SW480 (cell line): ENCODE results near the gene MRM2.
A peak's percentile ranks its signal among the peaks of the same experiment; 100 is the strongest.
"Not testable (repeated sequence)": the region's sequence is repeated elsewhere in the genome, so short reads cannot be mapped to it uniquely, and the experiment has no call there.

ENCODE experiments used
- DNase-seq: peaks from one replicate; pipeline ENCODE4 v3.0.0-alpha.2; 2016; ENCODE audit warnings: low spot score

The MRM2 gene

DNA sequence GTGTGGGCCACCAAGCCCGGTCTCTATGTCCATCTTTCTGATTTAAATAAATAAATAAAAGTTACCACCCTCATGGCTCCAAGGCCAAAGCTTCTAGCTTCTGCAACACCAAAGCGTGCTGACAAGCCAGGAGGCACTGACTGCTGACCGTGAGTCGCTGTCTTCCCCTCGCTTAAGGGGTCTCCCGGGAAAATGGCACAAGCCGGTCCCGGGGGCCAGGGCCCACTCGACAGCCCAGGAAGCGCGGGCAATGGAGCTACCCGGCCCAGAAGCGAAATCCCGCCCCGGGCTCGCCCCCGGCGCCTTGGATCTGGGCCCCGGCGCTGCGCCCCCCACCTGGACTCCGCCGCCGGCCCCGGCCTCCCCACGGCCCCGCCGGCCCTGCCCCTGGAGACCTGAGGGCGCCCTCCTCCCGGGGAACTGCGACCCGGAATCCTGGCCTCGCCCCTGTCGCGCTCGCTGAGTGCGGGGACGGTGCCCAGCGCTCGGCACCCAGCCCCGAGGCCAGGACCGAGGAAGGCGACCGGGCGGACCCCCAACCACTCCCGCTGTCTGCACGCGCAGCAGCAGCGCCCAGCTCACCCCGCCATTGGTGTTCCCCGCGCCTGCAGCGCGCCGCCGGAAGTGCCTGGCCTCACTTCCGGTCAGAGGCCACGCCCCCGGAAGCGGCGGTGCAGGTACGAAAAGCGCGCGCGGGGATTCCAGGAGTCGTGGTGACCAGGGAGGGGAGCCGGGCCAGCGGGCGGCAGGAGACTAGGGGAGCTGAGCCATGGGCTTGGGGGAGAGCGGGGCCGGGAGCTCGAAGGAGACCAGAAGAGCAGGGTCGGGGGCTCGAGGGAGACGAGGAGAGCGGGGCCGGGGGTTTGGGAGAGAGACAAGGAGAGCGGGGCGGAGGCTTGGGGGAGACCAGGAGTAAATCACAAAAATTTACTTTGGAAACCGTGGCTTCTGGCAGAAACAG lies at the start of gene MRM2, which contains the start of gene NUDT1:
TSS of gene MRM2 (minus strand) at position 626 of the 961 bp plus-strand sequence. CDS start at position 590, 36 bp downstream.
TSS of gene NUDT1 (plus strand) at position 647 of the 961 bp plus-strand sequence. CDS start 2,349 bp downstream, outside the sequence.
- DNase-seq: peak; percentile 88

DNA sequence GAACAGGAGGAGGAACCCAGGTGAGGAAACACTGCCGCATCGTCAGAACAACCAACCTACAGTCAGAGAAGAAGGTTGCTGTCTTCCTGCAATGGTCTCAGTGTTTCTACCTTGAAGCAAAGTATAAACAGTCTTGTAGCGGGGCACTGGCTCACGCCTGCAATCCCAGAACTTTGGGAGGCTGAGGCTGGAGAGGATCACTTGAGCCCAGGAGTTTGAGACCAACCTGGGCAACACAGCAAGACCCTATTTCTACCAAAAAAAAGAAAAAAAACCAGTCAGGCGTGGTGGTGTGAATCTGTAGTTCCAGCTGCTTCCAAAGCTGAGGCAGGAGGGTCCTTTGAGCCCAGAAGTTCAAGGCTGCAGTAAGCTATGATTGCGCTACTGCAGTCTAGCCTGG lies 48.9 kb upstream of the MRM2 start:
- DNase-seq: no peak

GRCh38 chr7:2289621-2290020 lies 47.6 kb upstream of the MRM2 start:
- DNase-seq: no peak

- no peak for DNase-seq
Measured at GRCh38 chr7:2289111-2289586, 47.1 kb upstream of the MRM2 start.

DNA sequence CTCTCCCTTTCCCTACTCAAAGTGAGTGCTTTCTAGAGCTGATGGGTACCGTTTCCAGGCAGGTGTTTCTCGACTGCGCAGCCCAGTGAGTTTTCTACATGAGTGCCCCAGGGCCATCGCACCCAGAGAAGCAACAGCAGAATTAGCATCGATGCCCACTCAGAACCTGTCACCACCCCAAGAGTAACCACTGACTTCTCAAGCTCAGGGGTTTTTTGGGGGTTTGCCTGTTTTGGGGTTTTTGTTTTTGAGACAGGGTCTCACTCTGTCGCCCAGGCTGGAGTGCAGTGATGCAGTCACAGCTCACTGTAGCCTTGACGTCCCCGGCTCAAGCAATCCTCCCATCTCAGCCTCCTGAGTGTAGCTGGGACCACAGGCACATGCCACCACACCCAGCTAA lies 46.5 kb upstream of the MRM2 start:
- no peak for DNase-seq

DNA sequence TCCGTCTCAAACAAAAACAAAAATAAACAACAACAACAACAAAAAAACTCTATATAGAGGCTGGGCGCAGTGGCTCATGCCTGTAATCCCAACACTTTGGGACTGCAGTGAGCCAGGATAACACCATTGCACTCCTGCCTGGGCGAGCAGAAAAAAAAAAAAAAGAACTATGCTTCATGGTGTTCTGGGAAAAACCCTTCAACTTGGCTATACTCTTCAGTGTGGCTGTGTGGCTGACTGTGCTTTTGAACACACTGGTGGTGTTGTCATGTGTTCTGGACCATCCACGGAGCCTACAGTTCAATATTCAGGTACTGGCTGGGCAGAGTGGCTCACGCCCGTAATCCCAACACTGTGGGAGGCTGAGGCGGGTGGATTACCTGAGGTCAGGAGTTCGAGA lies 45.7 kb upstream of the MRM2 start:
- DNase-seq: no peak

- DNase-seq: no peak
Measured at GRCh38 chr7:2283074-2283473, 41.1 kb upstream of the MRM2 start.

DNA sequence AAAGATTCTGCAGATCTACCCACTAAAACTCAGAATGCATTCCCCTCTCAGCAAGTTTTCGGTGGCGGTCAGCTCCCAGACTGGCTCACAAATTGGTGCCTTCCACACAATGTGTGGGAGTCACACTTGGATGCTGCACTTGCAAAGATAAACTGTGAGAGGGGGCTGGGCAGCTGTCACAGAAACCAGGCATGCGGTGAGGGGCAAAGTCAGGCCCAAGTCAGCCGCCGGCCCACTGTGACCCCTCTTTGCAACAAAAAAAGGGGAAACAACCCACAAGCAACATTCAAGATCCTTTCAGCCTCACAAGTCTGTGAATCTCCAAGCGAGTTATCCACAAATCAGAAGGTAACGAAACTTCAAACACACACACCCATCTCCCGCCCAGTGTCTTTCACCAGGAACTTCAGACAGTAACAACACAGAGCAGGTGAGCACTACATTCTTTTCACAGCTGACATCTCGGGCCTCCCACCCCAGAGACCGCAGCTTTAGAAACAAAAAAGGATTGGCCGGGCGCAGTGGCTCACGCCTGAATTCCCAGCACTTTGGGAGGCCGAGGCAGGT lies 40.3 kb upstream of the MRM2 start:
- peak; percentile 74 for DNase-seq

DNA sequence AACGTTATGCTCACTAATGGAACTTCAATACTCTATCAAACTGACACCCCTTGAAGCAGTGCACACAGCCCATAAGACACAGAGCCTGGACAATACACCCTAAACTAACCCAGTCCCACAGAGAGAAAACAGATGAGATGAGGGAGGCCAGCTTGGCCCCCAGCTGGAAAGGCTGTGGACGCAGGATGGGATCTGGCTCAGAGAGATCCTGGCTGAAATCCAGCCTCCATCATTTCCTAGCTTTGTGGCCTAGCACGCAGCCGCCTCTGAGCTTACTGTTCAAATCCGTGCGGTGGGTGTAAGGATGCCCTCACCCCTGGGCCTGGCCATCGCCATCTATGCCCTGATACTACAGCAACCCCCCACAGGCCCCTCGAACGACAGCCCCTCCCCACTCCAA lies 39.5 kb upstream of the MRM2 start:
- DNase-seq: no peak

GRCh38 chr7:2280424-2280823 lies 38.4 kb upstream of the MRM2 start:
- no peak for DNase-seq

- DNase-seq: no peak
Measured at GRCh38 chr7:2279896-2280295, 37.9 kb upstream of the MRM2 start.

GRCh38 chr7:2278026-2278425 lies 36.0 kb upstream of the MRM2 start:
- no peak for DNase-seq

DNA sequence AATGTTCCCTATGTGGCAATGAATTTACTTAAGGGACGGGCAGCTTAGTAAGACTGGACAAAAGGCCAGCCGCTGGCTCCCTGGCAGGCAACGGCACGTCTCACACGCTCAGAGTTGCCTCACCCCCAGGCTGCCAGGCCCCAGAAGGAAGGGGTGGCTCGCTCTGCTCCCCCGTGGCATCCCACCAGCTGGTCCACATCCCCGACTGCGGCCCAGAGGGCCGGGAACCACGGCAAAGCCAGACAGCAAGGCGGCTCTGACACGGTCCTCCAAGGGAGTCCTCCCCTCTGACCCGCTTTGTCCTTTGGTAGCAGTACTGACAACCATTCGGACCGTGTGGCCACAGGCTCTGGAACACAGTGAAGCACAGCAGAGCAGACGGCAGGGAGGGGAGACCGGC lies 34.1 kb upstream of the MRM2 start:
- no peak for DNase-seq

- no peak for DNase-seq
Measured at GRCh38 chr7:2275101-2275500, 33.1 kb upstream of the MRM2 start.

DNA sequence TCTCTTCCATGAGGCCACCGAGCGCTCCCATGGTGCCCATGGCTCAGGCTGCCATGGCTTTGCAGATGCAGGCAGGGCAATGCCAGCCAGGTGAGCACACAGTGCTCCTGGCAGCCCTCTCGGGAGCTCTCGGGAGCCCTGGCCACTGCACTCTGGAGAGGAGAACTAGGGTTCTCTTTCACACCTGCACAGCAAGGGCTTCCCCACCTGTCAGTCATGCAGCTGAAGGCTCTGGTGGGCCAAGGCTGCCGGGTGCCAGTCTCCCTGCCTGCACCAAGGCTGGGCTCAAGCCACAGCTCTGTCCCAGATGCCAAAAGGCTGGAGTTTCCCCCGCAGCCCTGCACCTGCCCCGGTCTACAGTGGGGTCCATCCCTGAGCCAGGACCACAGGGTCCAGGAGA lies 32.7 kb upstream of the MRM2 start:
- no peak for DNase-seq

DNA sequence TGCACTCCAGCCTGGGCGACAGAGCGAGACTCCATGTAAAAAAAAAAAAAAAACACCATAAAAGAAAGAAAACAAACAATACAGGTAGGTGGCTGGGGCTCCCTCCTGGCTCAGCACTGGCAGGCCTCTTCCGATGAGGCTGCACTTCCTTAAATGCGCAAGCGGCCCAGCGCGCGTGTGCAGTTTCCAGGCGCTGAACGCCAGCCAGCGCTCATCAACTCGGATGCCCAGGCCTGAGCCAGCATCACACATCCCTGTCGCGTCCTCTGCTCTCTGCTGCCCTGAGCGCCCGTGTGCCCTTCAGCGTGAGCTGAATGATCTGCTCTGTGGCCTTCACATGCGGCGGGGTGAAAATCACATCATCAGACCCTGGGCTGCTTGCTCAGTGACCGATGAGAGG lies 31.9 kb upstream of the MRM2 start:
- DNase-seq: no peak

DNA sequence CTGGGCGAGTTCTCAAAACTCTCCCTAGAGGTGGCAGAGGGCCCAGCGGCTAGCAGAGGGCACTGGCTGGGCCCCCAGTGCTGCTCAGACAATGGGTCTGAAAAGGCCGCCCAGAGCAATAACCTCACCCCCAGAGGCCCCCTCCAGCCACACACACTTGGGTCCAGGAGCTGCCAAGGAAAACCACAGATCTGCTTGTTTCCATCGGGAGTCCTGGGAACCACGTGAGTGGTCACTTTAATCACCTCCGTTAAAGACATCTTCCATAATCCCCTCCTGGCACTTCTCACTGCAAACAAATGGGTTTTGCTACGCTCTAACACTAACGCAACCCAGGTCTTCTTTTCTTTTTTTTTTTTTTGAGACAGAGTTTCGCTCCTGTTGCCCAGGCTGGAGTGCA lies 30.0 kb upstream of the MRM2 start:
- no peak for DNase-seq

- DNase-seq: no peak
Measured at GRCh38 chr7:2271273-2272026, 29.4 kb upstream of the MRM2 start.

- DNase-seq: no peak
Measured at GRCh38 chr7:2270495-2270894, 28.5 kb upstream of the MRM2 start.

DNA sequence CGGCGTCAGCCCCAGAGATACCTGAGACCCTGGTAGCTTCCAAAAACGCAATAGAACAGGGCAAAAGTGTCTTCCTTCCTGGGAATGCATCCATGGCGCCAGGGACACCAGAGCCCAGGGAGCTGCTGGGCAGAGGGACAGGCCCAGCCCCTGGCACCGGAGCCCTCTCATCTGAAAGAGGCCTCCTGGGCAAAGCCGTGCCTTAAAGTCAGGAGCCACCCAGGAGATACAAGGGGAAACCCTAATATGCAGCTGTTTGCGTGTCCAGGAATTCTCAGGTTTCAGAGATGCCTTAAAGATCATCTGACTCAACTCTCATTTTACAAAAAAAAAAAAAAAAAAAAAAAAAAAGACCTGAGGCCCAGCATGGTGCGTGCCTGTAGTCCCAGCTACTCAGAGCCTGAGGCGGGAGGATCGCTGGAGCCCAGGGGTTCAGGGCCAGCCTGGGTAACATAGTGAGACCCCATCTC lies 28.0 kb upstream of the MRM2 start:
- no peak for DNase-seq

GRCh38 chr7:2269089-2269990 lies 27.3 kb upstream of the MRM2 start:
- DNase-seq: not testable (repeated sequence)
